ENCODE measurements around the gene MOB3B. TPM values are rescaled to one million over a fixed set of nuclear protein-coding genes. Genes with fewer than 3 reads are reported as not detected.

Gene MOB3B
- total and polyA plus RNA-seq, 10 of the 15 experiments (the other 5 are each of a cell fraction or from before 2014, with no cell fraction given): 0.44 to 2.7 (median 0.91) TPM

DNA sequence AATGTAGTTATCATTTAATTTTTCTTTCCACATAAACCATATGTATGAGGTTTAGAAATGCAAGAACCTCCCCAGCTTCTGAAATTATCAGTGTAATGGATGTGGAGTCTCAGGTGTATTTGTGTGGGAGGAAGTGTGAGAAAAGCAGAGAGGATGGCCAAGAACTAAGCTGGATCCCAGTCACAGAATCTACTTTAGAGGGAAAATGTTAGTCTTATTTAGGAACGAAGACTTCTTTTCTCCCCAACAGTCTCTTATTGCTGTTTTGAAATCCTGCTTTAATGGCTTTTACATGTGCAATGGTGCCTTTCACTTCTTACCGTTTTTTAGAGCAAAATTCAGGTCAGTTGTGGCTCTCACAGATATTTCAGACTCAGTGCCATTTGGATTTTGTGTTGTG is 235.6 kb downstream of the MOB3B start:
- BruUV-seq (replicated peaks): no TSS peak
- POLR2A ChIA-PET: no interaction called here
- WGBS (ENCODE audit: insufficient coverage, insufficient replicate concordance, low lambda C conversion rate, missing lambda C conversion rate): 5% methylated on average over 2 of the region's 2 CpGs

More for the DNA sequence above, 235.6 kb downstream of the MOB3B start:
- in situ Hi-C loops (cut with MboI) (no loop called here), intact Hi-C loops (cut with micrococcal nuclease; ENCODE audit: unreplicated experiment) (no loop called here)
- no peaks in the 10 kb centered on the region for H3K79me2 ChIP-seq (ENCODE audit: control insufficient read depth, insufficient read depth, low read length)
- CTCF ChIA-PET: interaction anchor here (1.0 to 1.2 kb wide), 3 partner anchors 14 to 253 kb away, joined by 3 to 4 read pairs (median 3); no protein-coding TSS in a partner anchor
- SMC1A ChIA-PET (ENCODE audit: uncharacterized antibody, unreplicated experiment): interaction anchor here (0.8 to 1.2 kb wide), 2 partner anchors 14 to 30 kb away, joined by 3 to 4 read pairs; no protein-coding TSS in a partner anchor
- H3K36me3 ChIP-seq (ENCODE audit: control insufficient read depth in 2 of 2, insufficient read depth in 2 of 2, low read length in 1 of 2): no peaks in the 10 kb centered on the region
- FAIRE-seq (no peak), ATAC-seq (no peak), DNase-seq (ENCODE audit: low read depth, low spot score) (no peak)
- RAD21 ChIA-PET (ENCODE audit: unreplicated experiment): interaction anchor here (0.9 kb wide), 1 partner anchor 17 kb away, joined by 4 read pairs; no protein-coding TSS in a partner anchor
- H4K20me1 ChIP-seq (ENCODE audit: control insufficient read depth, insufficient read depth): no peaks in the 10 kb centered on the region
- H3K4me1 ChIP-seq (ENCODE audit: control insufficient read depth, insufficient read depth, low read length): no peaks in the 10 kb centered on the region
- TF ChIP-seq MTA2 (IDR thresholded peaks at IDR 0.05; ENCODE audit: low read depth): no peak
- no peak for TF ChIP-seq GATAD2B (conservative IDR thresholded peaks at IDR 0.05; ENCODE audit: low read depth)
- no peak for TF ChIP-seq NR2F1 (conservative IDR thresholded peaks at IDR 0.05)
- no peak for TF ChIP-seq NR2C2 (IDR thresholded peaks at IDR 0.05; ENCODE audit: borderline replicate concordance, control insufficient read depth, insufficient read length, low read depth)
- TF ChIP-seq ETV6 (conservative IDR thresholded peaks at IDR 0.05 in 1 of 2, IDR thresholded peaks at IDR 0.05 in 1 of 2; ENCODE audit: borderline replicate concordance in 1 of 2, low read depth in 1 of 2): no peak
- no peak for TF ChIP-seq STAT3 (IDR thresholded peaks at IDR 0.05; ENCODE audit: low read depth, low read length)
- TF ChIP-seq EP300 (IDR thresholded peaks at IDR 0.05; ENCODE audit: borderline replicate concordance in 1 of 2, control insufficient read depth in 1 of 2, low read depth in 2 of 2, low read length in 2 of 2): no peak
- TF ChIP-seq, protein P1, sequence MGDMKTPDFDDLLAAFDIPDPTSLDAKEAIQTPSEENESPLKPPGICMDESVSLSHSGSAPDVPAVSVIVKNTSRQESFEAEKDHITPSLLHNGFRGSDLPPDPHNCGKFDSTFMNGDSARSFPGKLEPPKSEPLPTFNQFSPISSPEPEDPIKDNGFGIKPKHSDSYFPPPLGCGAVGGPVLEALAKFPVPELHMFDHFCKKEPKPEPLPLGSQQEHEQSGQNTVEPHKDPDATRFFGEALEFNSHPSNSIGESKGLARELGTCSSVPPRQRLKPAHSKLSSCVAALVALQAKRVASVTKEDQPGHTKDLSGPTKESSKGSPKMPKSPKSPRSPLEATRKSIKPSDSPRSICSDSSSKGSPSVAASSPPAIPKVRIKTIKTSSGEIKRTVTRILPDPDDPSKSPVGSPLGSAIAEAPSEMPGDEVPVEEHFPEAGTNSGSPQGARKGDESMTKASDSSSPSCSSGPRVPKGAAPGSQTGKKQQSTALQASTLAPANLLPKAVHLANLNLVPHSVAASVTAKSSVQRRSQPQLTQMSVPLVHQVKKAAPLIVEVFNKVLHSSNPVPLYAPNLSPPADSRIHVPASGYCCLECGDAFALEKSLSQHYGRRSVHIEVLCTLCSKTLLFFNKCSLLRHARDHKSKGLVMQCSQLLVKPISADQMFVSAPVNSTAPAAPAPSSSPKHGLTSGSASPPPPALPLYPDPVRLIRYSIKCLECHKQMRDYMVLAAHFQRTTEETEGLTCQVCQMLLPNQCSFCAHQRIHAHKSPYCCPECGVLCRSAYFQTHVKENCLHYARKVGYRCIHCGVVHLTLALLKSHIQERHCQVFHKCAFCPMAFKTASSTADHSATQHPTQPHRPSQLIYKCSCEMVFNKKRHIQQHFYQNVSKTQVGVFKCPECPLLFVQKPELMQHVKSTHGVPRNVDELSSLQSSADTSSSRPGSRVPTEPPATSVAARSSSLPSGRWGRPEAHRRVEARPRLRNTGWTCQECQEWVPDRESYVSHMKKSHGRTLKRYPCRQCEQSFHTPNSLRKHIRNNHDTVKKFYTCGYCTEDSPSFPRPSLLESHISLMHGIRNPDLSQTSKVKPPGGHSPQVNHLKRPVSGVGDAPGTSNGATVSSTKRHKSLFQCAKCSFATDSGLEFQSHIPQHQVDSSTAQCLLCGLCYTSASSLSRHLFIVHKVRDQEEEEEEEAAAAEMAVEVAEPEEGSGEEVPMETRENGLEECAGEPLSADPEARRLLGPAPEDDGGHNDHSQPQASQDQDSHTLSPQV (IDR thresholded peaks at IDR 0.05): no peak
- TF ChIP-seq HDAC2 (IDR thresholded peaks at IDR 0.05): no peak
- H2AFZ ChIP-seq (ENCODE audit: control insufficient read depth, low read depth, low read length): no peak overlapping the region
- no peak overlapping the region for H3K4me2 ChIP-seq (ENCODE audit: control insufficient read depth, insufficient read depth)
- H3K27ac ChIP-seq (ENCODE audit: control insufficient read depth, insufficient read depth): no peak overlapping the region
- H3K27me3 ChIP-seq (replicated peaks in 1 of 2; ENCODE audit: control insufficient read depth in 2 of 2, insufficient read depth in 2 of 2, low read length in 1 of 2): no peaks in the 10 kb centered on the region; a peak in 2 of 4 replicates
- H3K4me3 ChIP-seq: no peak overlapping the region
- H3K9me3 ChIP-seq (replicated peaks; ENCODE audit: control insufficient read depth, insufficient read depth, low read length): no peaks in the 10 kb centered on the region
- H3K9ac ChIP-seq (ENCODE audit: control insufficient read depth, insufficient read depth, low read length): no peak overlapping the region

All from GM12878 (cell line).